OCI-M2 (cell line): ENCODE results near the gene WDR7.

Source experiments
- DNase-seq: peaks from one replicate; lab custom pipeline; 2025; ENCODE audit not compliant: unreplicated experiment; lab: John Stamatoyannopoulos, UW

The WDR7 gene

DNA sequence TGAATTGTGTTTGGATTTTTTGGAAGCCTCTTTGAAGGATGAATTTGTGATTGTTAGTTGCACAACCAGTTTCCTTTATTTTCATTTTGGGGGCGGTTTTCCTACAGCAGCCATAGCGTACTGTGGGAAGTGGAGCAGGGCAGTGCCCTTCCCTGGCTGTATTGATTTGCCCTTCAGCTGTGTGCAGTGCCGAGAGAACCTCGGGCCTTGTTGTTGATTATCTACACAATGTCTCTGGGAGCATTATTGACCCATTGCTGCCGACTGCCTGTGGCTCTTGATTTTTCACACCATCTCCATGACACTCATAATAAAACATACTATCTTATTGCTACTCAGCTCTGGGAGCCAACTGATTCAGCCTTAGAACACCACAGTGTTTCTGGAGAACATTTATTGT, 333.6 kb downstream of the WDR7 start:
- no peak for DNase-seq

DNA sequence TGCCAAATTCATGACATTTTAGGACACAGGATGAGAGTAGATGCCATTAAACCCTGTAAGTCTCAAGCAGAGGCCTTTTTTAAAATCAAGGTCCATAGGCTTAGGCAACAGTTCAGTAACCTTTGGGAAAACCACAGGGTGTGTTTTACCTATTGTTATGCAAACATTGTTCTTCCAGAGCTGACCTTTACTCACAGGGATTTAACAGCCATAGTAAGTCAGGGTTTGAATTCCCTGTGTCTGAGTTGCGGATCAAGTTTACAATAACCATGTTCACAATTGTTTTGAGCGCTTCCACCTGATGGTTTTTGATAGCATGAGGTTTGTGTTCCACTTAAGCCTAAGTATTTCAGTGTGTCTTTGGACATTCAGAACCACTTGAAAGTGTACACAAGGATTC, 335.7 kb downstream of the WDR7 start:
- DNase-seq = no peak

DNA sequence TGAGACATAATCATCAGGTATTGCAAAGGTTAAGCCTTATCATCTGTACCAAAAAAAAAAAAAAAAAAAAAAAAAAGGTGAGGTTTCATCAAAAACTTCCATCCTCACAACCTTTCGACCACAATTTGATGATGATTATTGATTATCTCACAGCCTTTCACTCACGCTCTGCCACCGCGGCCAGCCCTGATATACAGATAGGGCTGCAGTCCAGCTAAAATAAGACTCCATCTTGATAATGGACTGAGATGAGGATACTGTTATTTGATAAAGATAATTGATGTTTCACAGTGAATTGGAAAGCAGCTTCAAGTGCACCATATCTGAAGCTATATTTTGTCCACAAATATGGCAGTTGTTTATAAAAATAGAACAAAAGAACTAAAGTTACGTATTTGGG, 336.1 kb downstream of the WDR7 start:
- DNase-seq = no peak

DNA sequence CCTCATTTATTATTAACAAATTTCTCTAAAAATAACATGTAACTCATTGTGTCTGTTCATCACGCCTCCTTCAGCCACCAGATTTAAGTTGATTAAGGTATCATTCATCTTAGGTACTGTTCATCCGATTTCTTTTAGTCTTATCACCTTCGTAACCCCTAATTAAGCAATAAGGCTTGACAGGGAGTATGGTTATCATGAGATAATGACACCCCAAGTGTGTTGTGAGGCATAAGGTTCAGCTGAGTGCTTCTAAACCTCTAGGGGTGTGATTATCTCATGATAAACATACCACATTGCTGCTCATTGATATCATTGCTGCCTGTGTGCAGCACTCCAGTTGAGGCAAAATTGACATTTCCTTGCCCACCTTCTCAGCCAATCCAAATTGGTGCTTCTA, 336.9 kb downstream of the WDR7 start:
- no peak for DNase-seq

DNA sequence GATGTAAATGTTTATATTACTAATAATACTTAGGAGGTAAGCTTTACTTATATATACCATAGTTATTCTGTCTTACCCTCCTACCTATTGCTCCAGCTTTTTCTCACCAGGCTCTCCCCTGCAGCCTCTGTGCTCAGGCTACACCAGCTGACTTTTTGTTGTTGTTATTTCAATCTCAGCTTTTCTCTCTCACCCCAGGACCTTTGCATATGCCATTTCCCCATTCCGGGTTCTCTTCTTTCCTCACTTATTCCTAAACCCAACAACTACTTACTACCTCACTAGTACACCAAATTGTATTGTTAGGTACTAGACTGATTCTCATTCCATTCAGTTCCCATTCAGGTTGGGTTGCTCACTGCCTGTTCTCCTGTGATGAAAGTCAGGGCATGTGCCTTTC, 339.5 kb downstream of the WDR7 start:
- DNase-seq = no peak

DNA sequence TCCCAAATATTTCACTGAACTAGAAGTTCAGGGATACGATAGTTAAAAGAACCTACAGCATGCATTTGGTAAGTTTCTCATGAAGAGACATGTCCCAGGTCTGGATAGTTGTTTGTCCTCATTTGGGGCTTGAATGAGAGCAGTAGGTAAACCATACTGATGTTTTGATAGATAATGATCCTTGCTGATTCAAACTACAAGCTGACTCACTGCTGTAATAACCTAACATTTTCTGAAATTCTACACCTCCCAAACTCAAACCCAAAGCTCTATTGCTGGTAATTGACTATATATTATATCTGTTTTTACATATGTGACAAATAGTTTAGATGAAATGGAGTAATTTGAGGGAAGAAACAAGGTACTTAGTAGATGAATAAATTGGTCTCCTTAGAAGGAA, 341.6 kb downstream of the WDR7 start:
- DNase-seq = no peak

DNA sequence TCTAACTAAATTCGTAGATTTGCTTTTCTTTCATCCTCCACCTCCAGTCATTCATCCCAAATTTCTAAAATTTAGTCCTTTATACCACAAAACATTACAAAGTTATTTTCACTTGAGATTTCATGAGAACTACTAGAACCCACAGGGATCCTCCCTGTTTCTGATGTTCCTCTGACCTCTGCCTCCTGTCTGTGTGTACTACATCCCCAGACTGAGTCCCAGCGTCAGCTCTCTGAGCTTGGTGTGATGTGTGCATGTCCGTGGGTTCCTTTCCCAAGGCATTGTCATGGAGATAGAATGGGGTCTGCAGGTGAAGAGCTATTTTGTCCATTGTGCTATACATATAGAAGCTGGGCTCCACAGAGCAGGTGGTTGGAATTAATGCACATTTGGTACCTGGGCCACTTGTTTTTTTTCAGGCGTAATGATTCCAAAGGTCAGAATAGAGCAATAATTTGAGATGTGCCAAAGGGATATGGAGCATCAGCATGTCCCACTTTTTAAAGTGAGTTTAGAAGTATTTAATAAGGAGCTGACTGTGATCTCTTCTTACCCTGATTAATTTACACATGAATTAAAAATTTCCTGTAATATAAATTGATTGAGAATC, 344.5 kb downstream of the WDR7 start:
- no peak for DNase-seq

DNA sequence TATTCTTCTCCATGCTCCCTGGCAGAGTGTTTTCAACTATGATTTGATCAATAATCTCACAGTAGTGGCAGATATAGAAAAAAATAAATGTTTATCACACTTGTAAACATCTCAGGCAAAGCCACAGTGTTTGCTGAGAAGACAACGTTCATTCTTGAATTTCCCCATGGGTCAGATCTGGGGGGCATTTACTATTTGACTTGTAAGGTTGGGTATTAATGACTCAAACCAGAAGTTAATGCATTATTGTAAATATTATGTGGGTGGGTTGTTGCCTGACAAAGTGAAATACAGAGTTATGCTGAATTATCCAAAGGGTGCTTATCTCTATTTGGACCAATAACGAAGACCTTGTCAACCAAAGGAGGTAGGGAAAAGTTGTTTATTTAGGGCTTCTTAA, 346.0 kb downstream of the WDR7 start:
- no peak for DNase-seq

DNA sequence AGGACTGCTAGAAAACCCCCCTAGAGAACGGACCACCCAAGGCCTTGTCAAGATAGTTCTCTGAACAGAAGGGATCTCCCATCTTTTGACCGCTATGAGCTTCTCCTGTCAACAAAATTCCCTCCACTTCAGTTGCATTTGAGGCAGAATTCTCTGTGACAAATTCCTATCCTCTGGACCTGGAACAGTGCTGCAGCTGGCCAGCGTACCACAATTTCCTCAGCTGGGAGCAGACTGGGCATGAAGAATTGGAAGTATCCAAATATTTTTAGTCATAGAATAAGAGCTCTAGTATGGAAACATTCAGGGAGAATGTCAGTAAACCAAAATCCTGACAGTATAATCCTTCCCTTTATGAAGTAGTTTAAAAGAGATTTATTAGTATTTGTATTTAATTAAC, 348.7 kb downstream of the WDR7 start:
- DNase-seq = no peak

DNA sequence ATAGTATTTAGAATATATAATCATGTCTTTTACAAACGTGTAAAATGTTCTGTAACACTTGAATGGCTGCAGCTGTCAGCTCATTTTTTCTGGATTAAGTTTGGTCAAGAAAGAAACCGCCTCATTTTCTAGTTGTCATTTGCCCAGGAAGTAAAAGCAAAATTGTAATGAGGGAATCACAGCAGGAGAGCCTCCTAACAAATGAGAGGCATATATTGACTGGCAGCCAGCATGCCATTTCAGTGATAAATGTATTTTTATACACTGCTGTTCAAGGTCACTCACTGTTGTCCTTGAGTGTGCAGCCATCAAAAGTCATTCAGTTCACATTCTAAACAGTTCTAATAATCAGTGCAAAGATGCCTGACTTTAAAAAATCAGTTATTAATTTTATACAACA, 351.5 kb downstream of the WDR7 start:
- DNase-seq = no peak

DNA sequence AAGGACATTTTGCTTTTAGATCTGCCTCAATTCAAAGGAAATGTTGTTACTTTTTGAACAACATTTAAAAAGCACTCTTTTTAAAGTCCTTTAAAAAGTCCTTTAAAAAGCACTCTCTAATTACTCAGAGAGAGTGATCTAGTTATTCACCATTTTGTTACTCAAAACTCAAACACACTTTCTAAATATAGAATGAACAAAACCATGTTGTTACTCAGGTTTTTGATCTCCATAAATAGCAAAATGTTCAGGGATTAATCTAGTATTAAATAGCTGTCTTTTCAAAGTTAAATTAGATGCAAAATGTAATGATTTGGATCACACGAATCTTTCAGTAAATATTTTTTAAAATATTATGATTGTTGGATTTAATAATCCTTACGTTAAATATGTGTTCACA, 352.2 kb downstream of the WDR7 start:
- DNase-seq = no peak

DNA sequence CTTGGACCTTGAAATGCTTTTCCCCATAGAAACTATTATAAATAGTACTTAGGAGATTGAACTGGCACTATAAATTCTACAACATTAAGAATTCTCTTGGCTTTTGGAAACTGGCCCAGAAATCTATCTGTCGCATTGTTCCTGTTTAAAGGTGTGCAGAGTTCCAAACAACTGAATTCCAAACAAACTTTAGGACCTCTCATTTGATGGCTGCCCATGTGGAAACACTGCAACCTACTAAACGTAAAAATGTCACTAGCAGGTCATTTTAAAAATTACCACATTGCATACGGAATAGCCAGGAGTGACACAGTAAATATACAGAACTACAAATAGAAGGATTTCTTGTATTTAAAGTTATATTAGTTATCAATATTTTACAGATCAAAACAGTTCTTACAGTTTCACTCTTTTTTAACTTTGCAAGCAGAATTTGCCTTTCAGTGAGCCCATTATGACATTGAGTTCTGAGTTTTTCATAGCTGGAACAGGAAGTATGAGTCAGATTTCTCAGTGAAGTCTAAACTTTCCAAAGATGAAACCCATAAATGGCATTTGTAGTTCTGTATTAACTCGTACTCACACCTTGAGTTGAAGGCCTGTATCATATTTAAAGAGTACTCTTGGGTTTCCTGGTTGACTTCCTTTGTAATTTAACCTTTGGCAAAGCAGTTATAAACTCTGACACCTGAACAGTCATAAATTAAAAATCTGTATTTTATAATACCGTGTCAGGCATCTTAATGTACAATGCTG, 353.4 kb downstream of the WDR7 start:
- no peak for DNase-seq

DNA sequence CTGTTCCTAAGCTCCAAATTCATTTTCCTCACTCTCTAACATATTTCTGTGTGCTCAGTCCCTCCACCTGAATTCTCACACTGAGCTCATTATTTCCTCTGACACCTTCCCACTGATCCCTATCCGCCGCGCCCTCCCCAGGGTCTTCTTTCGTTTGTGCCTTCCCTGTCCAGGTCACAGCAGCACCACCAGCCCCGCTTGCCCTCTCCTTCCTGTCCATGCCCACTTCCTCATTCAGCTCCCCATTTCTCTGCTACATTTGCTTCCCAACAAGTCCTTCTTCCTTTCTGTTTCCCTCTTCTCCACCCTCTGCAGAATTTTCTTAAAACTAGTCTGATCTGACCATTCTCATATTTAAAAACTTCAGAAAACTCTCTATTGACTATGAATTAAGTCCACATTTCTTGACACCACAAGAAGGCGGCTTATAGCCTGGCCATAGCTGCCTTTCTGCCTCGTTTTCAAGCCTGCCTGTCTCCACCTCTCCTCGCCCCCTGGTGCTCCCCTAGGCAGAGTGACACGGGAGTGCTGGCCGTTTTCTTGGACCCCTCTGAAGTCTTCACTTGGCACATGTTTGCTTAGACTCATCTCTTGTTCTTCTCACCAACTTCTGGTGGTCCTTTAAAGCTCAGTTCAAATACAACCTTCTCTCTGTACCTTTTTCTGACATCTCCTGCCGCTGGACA, 357.0 kb downstream of the WDR7 start:
- no peak for DNase-seq

DNA sequence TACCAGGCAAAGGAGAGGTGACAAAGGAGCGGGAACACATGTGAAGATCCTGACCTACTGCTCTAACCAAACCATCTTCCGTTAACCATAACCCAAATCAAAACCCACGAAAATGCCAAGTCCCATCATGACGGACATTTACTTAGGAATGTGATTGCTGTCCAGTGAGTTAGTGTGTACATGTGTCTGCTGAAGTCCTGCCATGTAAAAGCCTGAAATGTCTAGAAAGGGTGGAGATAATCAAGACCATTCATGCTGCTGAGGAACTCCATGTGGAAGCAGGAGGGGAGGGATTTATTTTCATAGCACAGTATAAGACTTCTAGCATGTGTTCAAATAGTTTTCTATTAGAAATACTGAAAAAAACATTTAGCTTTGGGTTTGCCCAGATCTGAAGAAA, 358.7 kb downstream of the WDR7 start:
- no peak for DNase-seq

DNA sequence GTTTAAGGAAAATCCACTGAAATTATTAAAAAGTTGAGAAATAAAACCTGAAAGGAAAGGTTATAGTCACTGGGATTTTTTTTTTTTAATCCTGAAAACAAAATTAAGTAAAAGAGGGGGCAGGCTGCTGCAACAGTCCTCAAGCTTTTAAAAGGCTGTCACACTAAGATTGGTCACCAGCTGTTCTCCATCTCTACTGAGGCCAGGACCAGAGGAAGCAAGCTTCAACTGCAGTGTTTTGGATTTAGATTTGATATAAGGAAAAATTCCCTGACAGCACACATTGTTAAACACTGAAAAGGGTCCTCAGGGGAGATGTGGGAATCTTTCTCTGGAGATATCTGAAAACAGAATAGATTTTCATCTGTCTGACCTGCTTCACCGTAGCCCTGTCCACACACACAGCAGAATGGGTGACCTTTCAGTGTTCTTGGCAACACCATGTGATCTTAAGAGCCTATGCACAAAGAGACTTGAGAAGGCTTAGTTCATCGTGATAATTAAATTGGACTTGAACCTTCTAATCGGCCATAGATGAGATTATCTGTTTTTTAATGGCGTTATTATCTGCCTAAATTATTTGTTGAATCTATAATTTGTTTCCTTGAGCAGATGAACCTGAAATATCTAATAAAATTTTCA, 363.7 kb downstream of the WDR7 start:
- no peak for DNase-seq

DNA sequence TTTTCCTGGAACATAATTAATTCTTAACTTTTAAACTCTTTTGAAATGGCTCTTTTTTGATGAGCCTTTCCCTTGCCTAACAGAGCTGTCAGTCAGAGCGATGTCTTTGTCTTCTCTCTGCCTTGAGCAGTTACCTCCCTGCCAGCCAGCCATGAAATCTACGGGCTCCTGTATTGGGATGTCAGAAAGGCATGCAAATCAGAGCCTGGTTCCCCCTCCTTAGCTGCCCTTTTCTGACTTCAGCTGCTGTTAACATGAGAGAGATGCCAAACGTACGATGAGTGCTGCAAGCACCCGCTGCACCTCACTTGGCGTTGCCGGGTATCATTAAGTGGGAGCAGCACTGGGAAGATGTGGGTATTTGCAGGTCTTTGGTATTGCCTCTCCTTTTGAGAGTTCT, 364.3 kb downstream of the WDR7 start:
- no peak for DNase-seq

DNA sequence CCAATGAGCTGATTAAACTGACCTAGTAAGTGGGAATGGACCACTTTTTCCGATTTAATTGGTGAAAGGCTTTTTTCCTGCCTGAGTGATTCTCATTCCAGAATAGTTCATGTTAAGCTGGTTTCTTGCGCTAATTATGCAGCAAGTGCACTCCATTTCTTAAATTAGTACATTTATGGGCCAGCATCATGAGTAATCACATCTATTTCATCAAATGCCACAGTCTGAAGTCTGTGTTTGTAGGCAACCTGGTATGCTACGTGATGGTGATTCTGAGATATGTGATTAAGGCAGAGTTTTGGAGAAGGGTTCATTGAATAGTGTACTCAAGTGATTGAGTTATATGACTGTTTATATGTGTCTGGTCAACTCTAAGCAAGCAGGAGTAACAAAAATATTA, 367.7 kb downstream of the WDR7 start:
- DNase-seq = no peak

DNA sequence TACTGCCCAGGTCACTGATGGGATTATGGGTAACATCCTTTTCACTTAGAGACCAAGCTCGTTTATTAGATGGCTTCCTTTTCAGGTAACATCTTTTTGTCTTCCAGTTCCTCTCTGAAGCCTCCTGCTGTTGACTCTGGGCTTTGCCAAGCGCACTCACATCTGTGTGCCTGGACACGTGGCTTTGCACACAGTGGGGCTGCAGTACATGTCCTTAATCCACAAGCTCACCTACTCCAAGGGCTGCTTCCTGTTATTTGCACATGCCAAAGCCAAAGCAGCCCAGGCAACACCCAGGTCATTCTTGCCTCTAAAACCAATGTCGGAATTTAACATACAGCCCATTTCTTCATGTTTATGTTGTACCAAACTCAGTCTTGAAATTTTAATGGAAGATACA, 371.6 kb downstream of the WDR7 start:
- no peak for DNase-seq

DNA sequence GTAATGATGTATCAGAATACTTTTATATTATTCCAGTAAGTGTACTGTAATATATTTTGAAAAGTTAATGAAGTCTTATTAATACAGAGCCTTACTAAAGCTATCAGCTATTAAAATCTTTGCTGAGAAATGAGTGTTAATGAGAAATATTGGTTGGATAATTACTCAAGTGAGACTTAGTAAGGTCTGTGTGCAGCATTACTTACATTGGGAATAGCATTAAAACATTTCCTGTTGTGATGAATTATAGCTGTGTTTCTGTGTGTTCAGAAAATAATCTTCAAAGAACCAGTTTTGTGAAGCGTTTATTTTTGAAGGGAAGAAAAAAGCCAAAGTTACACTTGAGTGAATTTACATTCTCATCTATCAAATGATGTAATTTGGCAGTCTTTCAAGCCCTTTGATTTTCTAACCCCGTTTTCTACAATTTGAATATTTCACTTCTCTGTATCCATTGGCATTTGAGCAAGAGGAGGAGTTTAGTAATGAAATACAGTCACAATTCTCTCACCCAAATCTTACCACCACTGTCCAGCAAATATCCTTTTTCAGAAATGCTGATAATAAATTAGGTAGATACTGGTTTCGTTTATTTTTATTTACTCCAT, 372.2 kb downstream of the WDR7 start:
- no peak for DNase-seq

DNA sequence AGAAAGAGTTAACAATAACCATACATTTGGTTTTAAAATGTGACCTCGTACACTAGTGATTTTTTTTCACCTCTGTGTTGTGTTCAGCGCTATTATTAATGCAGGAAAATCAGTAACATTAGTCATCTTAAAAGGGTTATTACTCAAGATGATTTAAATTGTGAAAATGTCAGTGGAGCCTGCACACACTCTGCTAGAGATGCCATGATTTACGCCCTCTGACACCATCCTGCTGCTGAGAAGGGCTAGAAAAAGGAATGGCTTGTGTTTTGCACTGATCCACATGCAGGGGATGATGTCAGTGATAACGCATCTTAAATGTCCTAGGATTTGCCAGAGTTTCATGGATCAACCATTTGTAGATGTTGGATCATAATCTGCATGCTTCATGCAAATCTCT, 374.4 kb downstream of the WDR7 start:
- no peak for DNase-seq

DNA sequence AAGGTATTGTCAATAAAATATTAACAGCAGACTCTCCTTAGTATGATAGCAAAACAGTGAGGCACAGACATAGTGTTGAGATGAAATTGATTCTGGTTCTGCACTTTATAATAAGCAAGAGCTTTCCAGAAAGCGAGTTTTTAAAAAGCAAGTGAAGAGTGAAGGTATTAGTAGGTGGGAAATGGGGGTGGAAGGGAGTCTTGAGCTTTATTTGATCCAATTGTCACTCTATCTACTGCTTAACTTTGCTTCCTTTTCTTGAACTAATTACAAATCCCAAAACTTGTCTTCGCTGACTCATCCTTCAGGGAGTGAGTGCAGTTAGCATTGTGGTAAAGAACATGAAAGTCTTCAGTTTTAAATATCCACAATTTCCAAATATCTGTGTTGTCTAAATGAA, 375.2 kb downstream of the WDR7 start:
- no peak for DNase-seq
